Erythroblast (primary cell): Measurements from ENCODE around the gene SDR42E2.

ENCODE experiments used
- GATA1 ChIP-seq: IDR thresholded peaks from 2 replicates; pipeline ENCODE4 v1.6.1; 2011; ENCODE audit warnings: low read depth, mild to moderate bottlenecking, control low read depth, low read length, moderate library complexity
- POLR2A ChIP-seq: IDR thresholded peaks from 2 replicates; pipeline ENCODE4 v1.6.1; 2011; ENCODE audit warnings: mild to moderate bottlenecking, low read length

DNA sequence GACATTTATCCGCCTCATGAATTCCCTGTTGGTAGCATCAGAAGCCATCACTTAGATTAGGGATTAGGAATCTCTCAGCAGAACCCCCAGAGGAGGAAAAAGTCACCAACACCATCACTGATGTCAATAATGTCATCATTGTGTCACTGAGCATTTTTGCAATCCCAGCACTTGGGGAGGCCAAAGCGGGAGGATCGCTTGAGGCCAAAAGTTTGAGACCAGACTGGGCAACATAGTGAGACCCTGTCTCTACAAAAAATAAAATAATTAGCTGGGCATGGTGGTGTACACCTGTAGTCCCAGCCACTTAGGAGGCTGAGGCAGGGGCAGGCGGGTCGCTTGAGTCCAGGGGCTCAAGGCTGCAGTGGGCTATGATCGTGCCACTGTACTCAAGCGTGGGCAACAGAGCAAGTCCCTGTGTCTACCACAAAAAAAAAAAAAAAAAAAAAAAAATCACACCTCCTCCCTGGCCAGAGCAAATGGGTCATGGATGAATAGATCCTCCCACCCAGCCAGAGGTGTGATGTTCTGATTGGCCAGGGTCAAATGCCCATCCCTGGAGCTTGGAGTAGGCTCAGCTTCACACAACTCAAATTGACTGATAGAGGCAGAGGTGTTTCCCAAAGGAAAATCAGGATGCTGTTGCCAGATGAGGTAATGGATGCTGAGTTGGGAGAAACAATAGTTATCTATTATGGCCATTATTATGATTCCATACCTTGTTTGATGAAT lies 38.4 kb upstream of the SDR42E2 start:
- TF ChIP-seq POLR2A = no peak
- no peak for TF ChIP-seq GATA1
